DMS79 (cell line): Measurements from ENCODE around the gene C3.

Experiments used
- DNase-seq: peaks from one replicate; lab custom pipeline; 2025; lab: John Stamatoyannopoulos, UW

Gene C3

GRCh38 chr19:6730941-6731670 lies 10.7 kb upstream of the C3 start:
- DNase-seq: no peak

GRCh38 chr19:6730153-6730804 lies 9.8 kb upstream of the C3 start:
- no peak for DNase-seq

GRCh38 chr19:6729573-6730152 lies 9.2 kb upstream of the C3 start:
- no peak for DNase-seq

GRCh38 chr19:6728346-6728745 lies 7.9 kb upstream of the C3 start:
- no peak for DNase-seq

GRCh38 chr19:6725513-6726231 lies 5.2 kb upstream of the C3 start:
- DNase-seq: no peak

- no peak for DNase-seq
Observed at GRCh38 chr19:6724631-6725492, 4.4 kb upstream of the C3 start.

- no peak for DNase-seq
Observed at GRCh38 chr19:6723738-6724137, 3.3 kb upstream of the C3 start.

GRCh38 chr19:6723108-6723618 lies 2.7 kb upstream of the C3 start:
- no peak for DNase-seq

- no peak for DNase-seq
Observed at GRCh38 chr19:6721773-6722172, 1.3 kb upstream of the C3 start.

- no peak for DNase-seq
Observed at GRCh38 chr19:6721138-6721474, 656 bp upstream of the C3 start.

GRCh38 chr19:6719992-6720368 lies 470 bp downstream of the C3 start:
- DNase-seq: no peak

- DNase-seq: no peak
Observed at GRCh38 chr19:6719540-6719861, 949 bp downstream of the C3 start.

GRCh38 chr19:6718741-6719539 lies 1.5 kb downstream of the C3 start:
- DNase-seq: no peak

GRCh38 chr19:6718111-6718740 lies 2.2 kb downstream of the C3 start:
- DNase-seq: no peak

GRCh38 chr19:6717441-6717971 lies 2.9 kb downstream of the C3 start:
- no peak for DNase-seq

GRCh38 chr19:6717036-6717435 lies 3.4 kb downstream of the C3 start:
- no peak for DNase-seq

- no peak for DNase-seq
Observed at GRCh38 chr19:6716610-6716970, 3.9 kb downstream of the C3 start.

- no peak for DNase-seq
Observed at GRCh38 chr19:6714749-6715555, 5.5 kb downstream of the C3 start.
